ENCODE results near the gene EFNA1. TPM values are rescaled to one million over a fixed set of nuclear protein-coding genes. Genes with fewer than 3 reads are reported as not detected.
A peak's percentile ranks its signal among the peaks of the same experiment; 100 is the strongest.
"Not testable (repeated sequence)": the region's sequence is repeated elsewhere in the genome, so short reads cannot be mapped to it uniquely, and the experiment has no call there.

The EFNA1 gene
- total RNA-seq, 1 donor from 2014 or later = 66.7 TPM

- peaks cover 7 to 24% of the 10 kb centered on the region in 2 donors for H3K36me3 ChIP-seq
- H3K27ac ChIP-seq = no peak overlapping the region
- intact Hi-C loops (cut with DNase I) = no loop called here
- DNase-seq (ENCODE audit: low spot score in 2 of 2) = no peak
- H3K4me1 ChIP-seq = peaks cover 3 to 4% of the 10 kb centered on the region in 2 donors
- TF ChIP-seq, protein P1, sequence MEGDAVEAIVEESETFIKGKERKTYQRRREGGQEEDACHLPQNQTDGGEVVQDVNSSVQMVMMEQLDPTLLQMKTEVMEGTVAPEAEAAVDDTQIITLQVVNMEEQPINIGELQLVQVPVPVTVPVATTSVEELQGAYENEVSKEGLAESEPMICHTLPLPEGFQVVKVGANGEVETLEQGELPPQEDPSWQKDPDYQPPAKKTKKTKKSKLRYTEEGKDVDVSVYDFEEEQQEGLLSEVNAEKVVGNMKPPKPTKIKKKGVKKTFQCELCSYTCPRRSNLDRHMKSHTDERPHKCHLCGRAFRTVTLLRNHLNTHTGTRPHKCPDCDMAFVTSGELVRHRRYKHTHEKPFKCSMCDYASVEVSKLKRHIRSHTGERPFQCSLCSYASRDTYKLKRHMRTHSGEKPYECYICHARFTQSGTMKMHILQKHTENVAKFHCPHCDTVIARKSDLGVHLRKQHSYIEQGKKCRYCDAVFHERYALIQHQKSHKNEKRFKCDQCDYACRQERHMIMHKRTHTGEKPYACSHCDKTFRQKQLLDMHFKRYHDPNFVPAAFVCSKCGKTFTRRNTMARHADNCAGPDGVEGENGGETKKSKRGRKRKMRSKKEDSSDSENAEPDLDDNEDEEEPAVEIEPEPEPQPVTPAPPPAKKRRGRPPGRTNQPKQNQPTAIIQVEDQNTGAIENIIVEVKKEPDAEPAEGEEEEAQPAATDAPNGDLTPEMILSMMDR (IDR thresholded peaks at IDR 0.05) = no peak
- no peak overlapping the region for H3K4me3 ChIP-seq
- no peaks in the 10 kb centered on the region for H3K27me3 ChIP-seq
- H3K9me3 ChIP-seq = no peaks in the 10 kb centered on the region
Observed at GRCh38 chr1:155166471-155167165, 38.9 kb downstream of the EFNA1 start.

DNA sequence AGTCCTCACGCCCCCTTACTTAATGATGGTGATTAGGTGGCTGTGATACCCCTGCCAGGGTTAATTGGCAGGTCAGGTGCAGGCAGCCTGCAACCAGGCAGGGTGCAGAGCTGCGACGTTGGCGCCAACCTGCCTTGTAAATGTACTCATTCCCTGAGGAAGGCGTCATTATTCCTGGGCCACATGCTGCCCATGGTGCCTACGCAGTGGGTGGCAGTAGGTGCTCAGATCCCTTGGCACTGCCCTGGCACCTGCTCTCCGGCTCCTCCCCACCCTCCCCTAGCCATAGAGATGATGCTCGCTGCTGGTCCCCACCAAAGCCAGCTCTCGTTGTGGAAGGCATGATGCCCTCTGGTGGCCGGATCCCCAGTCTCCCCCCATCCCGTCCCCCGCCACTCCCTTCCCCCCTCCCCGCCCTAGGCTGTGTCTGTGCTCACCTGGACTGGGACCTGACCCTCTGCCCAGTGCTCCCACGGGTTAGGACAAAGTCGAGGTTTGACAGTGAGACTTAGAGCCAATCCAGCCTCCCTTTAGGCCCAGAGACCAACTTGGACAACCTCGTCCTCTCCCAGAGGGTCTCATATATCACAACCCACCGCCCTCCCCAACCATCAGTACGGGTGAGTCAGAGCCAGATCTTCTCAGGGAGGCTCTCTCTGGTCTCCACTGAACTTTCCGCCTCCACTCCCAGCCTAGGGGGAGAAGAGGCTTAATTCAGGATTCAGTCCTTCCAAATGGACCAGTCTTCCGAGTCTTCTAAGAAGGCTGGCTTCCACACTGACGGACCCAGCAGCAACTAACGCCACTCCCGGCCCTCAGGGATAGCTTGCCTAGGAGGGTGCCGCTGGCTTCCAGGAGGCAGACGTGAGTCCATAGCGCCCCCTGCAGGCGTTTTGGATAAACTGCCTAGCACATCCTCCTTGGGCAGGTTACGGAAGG is 39.8 kb downstream of the EFNA1 start:
- intact Hi-C loops (cut with DNase I) = loop anchor here (1.0 kb wide), 1 partner anchor 76 kb away; no protein-coding TSS in a partner anchor
- Histone ChIP-seq H3K36me3 (peaks cover 7 to 24% of the 10 kb centered on the region in 2 donors), H3K27ac (no peak overlapping the region), H3K4me1 (peaks cover 3 to 8% of the 10 kb centered on the region in 2 donors), H3K4me3 (peak overlapping the region in 1 of 2 donors; percentile 12), H3K27me3 (no peaks in the 10 kb centered on the region), H3K9me3 (no peaks in the 10 kb centered on the region)
- TF ChIP-seq, protein P1 (IDR thresholded peaks at IDR 0.05) = peak; percentile 86 to 89 (median 86)
- DNase-seq (ENCODE audit: low spot score in 2 of 2) = peak in 1 of 2 donors; percentile 90

- H3K4me3 ChIP-seq = peak overlapping the region in 1 of 2 donors; percentile 12
Observed at GRCh38 chr1:155168105-155168445, 40.4 kb downstream of the EFNA1 start.

DNA sequence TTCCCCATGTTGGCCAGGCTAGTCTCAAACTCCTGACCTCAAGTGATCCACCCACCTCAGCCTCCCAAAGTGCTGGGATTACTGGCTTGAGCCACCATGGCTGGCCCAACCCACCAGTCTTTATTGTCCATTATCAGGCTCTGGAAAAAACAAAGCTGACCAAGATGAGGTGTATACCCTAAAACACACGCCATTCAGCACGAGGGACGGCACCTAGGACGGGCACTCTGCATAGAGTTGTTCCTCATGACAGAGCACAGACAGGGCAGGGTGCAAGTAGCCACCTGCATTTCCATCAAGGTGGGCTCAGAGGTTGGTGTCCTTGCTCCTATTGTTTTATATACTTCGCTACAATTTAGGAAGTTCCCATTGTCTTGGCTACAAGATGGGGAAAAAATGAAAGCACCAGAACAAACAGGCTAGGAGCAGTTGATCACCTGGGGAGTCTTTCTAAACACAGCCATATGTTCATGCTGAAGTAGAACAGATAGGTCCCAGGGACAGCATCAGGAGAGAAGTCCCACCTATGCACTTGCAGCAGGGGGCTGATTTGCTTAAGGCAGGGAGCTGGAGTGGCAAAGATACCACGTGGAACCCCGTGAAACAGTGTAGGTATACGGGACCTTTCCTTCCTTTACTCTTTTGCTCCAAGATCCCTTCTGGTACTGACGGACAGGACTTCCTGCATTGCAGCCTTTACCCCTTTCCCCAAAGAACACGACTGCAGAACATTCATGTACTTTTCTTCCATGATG is 41.0 kb downstream of the EFNA1 start:
- DNase-seq (ENCODE audit: low spot score in 2 of 2) = no peak
- intact Hi-C loops (cut with DNase I) = loop anchor here (1.0 kb wide), 1 partner anchor 77 kb away; no protein-coding TSS in a partner anchor
- Histone ChIP-seq H3K27ac (no peak overlapping the region), H3K4me1 (peaks cover 7 to 11% of the 10 kb centered on the region in 2 donors), H3K27me3 (no peaks in the 10 kb centered on the region), H3K36me3 (peaks cover 7 to 24% of the 10 kb centered on the region in 2 donors), H3K9me3 (no peaks in the 10 kb centered on the region), H3K4me3 (no peak overlapping the region)
- TF ChIP-seq, protein P1 (IDR thresholded peaks at IDR 0.05) = no peak

More at GRCh38 chr1:155168105-155168445, 40.4 kb downstream of the EFNA1 start:
- H3K27ac ChIP-seq; DNase-seq (ENCODE audit: low spot score in 2 of 2); H3K9me3 ChIP-seq; H3K4me1 ChIP-seq; H3K27me3 ChIP-seq: not testable (repeated sequence)
- intact Hi-C loops (cut with DNase I) = loop anchor here (1.0 kb wide), 1 partner anchor 77 kb away; no protein-coding TSS in a partner anchor
- peaks cover 7 to 24% of the 10 kb centered on the region in 2 donors for H3K36me3 ChIP-seq

DNA sequence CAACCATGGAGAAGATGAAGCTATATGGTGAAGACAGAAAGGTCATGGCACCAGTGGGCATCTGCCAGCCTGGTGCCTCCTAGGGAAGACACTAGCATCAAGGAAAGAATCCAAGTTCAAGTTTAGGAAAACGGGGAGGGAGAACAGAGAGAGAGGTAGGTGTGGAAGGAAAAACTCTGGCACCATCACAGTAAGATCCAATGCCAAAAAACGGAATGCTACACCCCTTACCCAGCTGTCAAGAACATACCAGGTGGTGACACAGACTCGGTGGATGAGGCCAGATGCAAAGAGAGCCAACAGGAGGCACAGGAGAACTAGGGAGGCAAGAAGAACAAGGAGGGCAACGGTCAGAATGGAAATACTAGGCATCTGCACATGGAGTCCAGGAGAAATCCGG is 41.9 kb downstream of the EFNA1 start:
- intact Hi-C loops (cut with DNase I) = no loop called here
- H3K4me1 ChIP-seq = peaks cover 14 to 16% of the 10 kb centered on the region in 2 donors
- TF ChIP-seq, protein P1 (IDR thresholded peaks at IDR 0.05) = no peak
- H3K9me3 ChIP-seq = no peaks in the 10 kb centered on the region
- no peak overlapping the region for H3K27ac ChIP-seq
- no peak overlapping the region for H3K4me3 ChIP-seq
- no peaks in the 10 kb centered on the region for H3K27me3 ChIP-seq
- DNase-seq (ENCODE audit: low spot score in 2 of 2) = no peak
- peaks cover 7 to 24% of the 10 kb centered on the region in 2 donors for H3K36me3 ChIP-seq
